ENCODE results near the gene KL. TPM values are rescaled to one million over a fixed set of nuclear protein-coding genes. Genes with fewer than 3 reads are reported as not detected.

The KL gene
- total and polyA plus RNA-seq, 4 donors = 1.4 to 24.5 (median 5.7) TPM

DNA sequence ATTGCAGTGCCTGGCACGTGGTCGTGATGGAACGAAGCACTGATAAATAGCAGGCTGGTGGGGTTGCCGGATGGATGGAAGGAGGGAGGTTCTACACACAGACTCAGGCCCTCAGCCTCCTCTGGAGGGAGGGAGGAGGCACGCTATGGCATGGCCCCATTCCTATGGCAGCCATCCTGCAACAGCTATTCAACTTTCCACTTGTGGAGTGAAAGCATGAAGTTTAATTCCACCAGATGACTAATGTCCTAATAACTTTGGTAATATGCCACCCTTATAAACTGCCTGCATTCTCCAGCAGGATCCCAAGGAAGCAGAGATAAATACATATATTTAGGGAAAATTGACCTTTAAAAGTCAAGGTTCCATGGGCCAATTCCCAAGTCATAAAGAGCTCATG, 92.4 kb downstream of the KL start:
- 86 to 90% methylated on average over 5 of the region's 5 CpGs for WGBS, 2 donors
- ATAC-seq (ENCODE audit: insufficient read depth, low FRiP score) (no peak), DNase-seq (peak in 1 of 3 donors; percentile 10)
- no peaks in the 10 kb centered on the region for H3K27me3 ChIP-seq (ENCODE audit: control insufficient read depth in 3 of 3, insufficient read depth in 3 of 3, low read length in 2 of 3)
- peaks cover 0 to 43% (median 17%) of the 10 kb centered on the region in 5 donors for H3K4me1 ChIP-seq (ENCODE audit: control insufficient read depth in 5 of 5, insufficient read depth in 5 of 5, low read length in 5 of 5)
- H3K9me3 ChIP-seq (ENCODE audit: control insufficient read depth in 4 of 4, insufficient read depth in 3 of 4, low read length in 3 of 4) = no peaks in the 10 kb centered on the region
- H3K36me3 ChIP-seq (ENCODE audit: control insufficient read depth in 4 of 4, insufficient read depth in 4 of 4, low read length in 4 of 4) = peaks cover 23 to 41% (median 32%) of the 10 kb centered on the region in 4 donors
- no peak overlapping the region for H3K9ac ChIP-seq (ENCODE audit: insufficient read depth in 1 of 2, low read length in 2 of 2)
- peak overlapping the region in 1 of 2 donors; percentile 43 for H3K27ac ChIP-seq (ENCODE audit: low read depth in 1 of 2, low read length in 1 of 2)
- no peak overlapping the region for H3K4me3 ChIP-seq
- TF ChIP-seq, protein P1, sequence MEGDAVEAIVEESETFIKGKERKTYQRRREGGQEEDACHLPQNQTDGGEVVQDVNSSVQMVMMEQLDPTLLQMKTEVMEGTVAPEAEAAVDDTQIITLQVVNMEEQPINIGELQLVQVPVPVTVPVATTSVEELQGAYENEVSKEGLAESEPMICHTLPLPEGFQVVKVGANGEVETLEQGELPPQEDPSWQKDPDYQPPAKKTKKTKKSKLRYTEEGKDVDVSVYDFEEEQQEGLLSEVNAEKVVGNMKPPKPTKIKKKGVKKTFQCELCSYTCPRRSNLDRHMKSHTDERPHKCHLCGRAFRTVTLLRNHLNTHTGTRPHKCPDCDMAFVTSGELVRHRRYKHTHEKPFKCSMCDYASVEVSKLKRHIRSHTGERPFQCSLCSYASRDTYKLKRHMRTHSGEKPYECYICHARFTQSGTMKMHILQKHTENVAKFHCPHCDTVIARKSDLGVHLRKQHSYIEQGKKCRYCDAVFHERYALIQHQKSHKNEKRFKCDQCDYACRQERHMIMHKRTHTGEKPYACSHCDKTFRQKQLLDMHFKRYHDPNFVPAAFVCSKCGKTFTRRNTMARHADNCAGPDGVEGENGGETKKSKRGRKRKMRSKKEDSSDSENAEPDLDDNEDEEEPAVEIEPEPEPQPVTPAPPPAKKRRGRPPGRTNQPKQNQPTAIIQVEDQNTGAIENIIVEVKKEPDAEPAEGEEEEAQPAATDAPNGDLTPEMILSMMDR (IDR thresholded peaks at IDR 0.05; ENCODE audit: control extremely low read depth, extremely low read depth) = no peak

DNA sequence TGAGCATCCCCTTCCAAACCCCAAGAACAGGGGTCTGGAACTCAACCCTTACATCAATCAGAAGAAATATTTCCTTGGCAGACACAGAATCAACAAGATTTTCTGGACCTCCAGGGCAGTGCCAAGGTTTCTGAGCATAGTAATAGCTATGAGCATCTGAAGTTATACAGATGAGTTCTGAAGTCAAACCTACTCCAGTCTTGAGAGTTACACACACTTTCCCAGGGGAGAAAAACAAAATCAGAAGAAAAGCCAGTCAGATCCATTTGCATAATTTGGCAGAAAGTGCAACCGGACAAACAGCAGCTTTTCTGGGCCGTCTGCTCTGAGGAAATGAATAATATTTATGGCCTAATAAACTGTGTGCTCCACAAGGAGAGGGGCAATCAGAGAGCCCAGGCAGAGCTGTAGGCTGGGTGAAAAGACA, 93.1 kb downstream of the KL start:
- ATAC-seq (ENCODE audit: insufficient read depth, low FRiP score) = no peak
- peaks cover 25 to 46% (median 35%) of the 10 kb centered on the region in 4 donors for H3K36me3 ChIP-seq (ENCODE audit: control insufficient read depth in 4 of 4, insufficient read depth in 4 of 4, low read length in 4 of 4)
- peak in 2 of 3 donors; percentile 41 to 57 for DNase-seq

DNA sequence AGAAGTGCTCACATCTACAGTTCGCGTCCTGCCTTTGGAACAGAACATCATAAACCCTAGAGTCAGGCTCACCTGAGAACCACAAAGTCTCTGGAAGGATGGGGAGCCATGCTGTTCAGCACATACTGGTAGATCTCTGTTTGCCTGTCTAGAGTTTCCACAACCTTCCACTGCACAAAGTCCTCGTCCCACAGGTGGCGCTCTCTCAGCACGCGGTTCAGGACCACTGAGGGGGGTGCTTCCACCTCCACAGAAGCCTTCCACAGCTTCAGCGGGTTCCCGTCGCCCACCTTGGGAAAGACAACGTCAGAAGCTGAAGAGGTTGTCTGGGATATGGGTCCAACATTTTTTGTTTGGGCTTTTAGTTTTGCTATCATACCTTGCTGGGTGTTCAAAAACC, 93.6 kb downstream of the KL start:
- no peak for DNase-seq
- no peak overlapping the region for H3K9ac ChIP-seq (ENCODE audit: insufficient read depth in 1 of 2, low read length in 2 of 2)
- H3K27ac ChIP-seq (ENCODE audit: low read depth in 1 of 2, low read length in 1 of 2) = peak overlapping the region in 1 of 2 donors; percentile 76
- no peaks in the 10 kb centered on the region for H3K27me3 ChIP-seq (ENCODE audit: control insufficient read depth in 3 of 3, insufficient read depth in 3 of 3, low read length in 2 of 3)
- 87 to 92% methylated on average over 10 of the region's 10 CpGs for WGBS, 2 donors
- H3K4me1 ChIP-seq (ENCODE audit: control insufficient read depth in 5 of 5, insufficient read depth in 5 of 5, low read length in 5 of 5) = peaks cover 0 to 48% (median 20%) of the 10 kb centered on the region in 5 donors
- H3K4me3 ChIP-seq = no peak overlapping the region
- peaks cover 24 to 45% (median 33%) of the 10 kb centered on the region in 4 donors for H3K36me3 ChIP-seq (ENCODE audit: control insufficient read depth in 4 of 4, insufficient read depth in 4 of 4, low read length in 4 of 4)
- H3K9me3 ChIP-seq (ENCODE audit: control insufficient read depth in 4 of 4, insufficient read depth in 3 of 4, low read length in 3 of 4) = no peaks in the 10 kb centered on the region
- no peak for ATAC-seq (ENCODE audit: insufficient read depth, low FRiP score)
- TF ChIP-seq, protein P1 (IDR thresholded peaks at IDR 0.05; ENCODE audit: control extremely low read depth, extremely low read depth) = no peak

More for the DNA sequence above, 93.1 kb downstream of the KL start:
- Histone ChIP-seq H3K27me3 (ENCODE audit: control insufficient read depth in 3 of 3, insufficient read depth in 3 of 3, low read length in 2 of 3) (no peaks in the 10 kb centered on the region), H3K9me3 (ENCODE audit: control insufficient read depth in 4 of 4, insufficient read depth in 3 of 4, low read length in 3 of 4) (no peaks in the 10 kb centered on the region), H3K4me3 (no peak overlapping the region), H3K4me1 (ENCODE audit: control insufficient read depth in 5 of 5, insufficient read depth in 5 of 5, low read length in 5 of 5) (peaks cover 0 to 46% (median 19%) of the 10 kb centered on the region in 5 donors), H3K9ac (ENCODE audit: insufficient read depth in 1 of 2, low read length in 2 of 2) (peak overlapping the region in 1 of 2 donors; percentile 38), H3K27ac (ENCODE audit: low read depth in 1 of 2, low read length in 1 of 2) (peak overlapping the region in 1 of 2 donors; percentile 76)
- WGBS, 2 donors = 72 to 81% methylated on average over 2 of the region's 2 CpGs
- TF ChIP-seq, protein P1 (IDR thresholded peaks at IDR 0.05; ENCODE audit: control extremely low read depth, extremely low read depth) = no peak

DNA sequence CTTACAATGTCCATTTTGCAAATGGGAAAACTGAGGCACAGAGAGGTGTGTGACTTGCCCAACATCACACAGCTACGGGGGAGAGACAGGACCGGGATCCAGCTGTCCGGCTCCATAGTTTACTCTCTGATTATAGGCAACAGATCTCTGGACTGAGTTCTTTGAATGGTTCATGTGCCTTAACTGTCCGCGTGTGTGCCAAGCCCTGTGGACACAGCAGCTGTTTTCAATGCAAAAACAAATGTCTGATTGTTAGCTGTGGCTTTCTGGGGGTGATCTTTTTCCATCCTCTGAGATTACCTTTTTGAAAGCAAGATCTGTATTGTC, 94.1 kb downstream of the KL start:
- Histone ChIP-seq H3K27ac (ENCODE audit: low read depth in 1 of 2, low read length in 1 of 2) (peak overlapping the region; percentile 6 to 33), H3K27me3 (ENCODE audit: control insufficient read depth in 3 of 3, insufficient read depth in 3 of 3, low read length in 2 of 3) (no peaks in the 10 kb centered on the region), H3K36me3 (ENCODE audit: control insufficient read depth in 4 of 4, insufficient read depth in 4 of 4, low read length in 4 of 4) (peaks cover 22 to 45% (median 32%) of the 10 kb centered on the region in 4 donors), H3K4me3 (no peak overlapping the region), H3K9ac (ENCODE audit: insufficient read depth in 1 of 2, low read length in 2 of 2) (no peak overlapping the region), H3K9me3 (ENCODE audit: control insufficient read depth in 4 of 4, insufficient read depth in 3 of 4, low read length in 3 of 4) (no peaks in the 10 kb centered on the region), H3K4me1 (ENCODE audit: control insufficient read depth in 5 of 5, insufficient read depth in 5 of 5, low read length in 5 of 5) (peaks cover 0 to 48% (median 20%) of the 10 kb centered on the region in 5 donors)
- WGBS, 2 donors = 77 to 80% methylated on average over 5 of the region's 5 CpGs
- DNase-seq (peak in 1 of 3 donors; percentile 24), ATAC-seq (ENCODE audit: insufficient read depth, low FRiP score) (no peak)
- TF ChIP-seq, protein P1 (IDR thresholded peaks at IDR 0.05; ENCODE audit: control extremely low read depth, extremely low read depth) = no peak
